Activated naive CD4-positive, alpha-beta T cell (primary cell): ENCODE results near the gene PIP4K2B.
A peak's percentile ranks its signal among the peaks of the same experiment; 100 is the strongest.
"Not testable (repeated sequence)": the region's sequence is repeated elsewhere in the genome, so short reads cannot be mapped to it uniquely, and the experiment has no call there.

Source experiments
- DNase-seq, 4 experiments: peaks; one replicate each; lab custom pipeline; 2025; lab: John Stamatoyannopoulos, UW

PIP4K2B gene

GRCh38 chr17:38730526-38731379, 68.6 kb downstream of the PIP4K2B start:
- peak in 1 of 4 experiments; percentile 15 for DNase-seq

GRCh38 chr17:38729886-38730525, 69.3 kb downstream of the PIP4K2B start, which contains the start of gene CISD3:
Gene CISD3, plus strand, starts transcription at chr17:38730341. Its CDS starts 18 bp downstream, at chr17:38730359.
- DNase-seq = peak in 3 of 4 experiments; percentile 42 to 82 (median 63)

- no peak for DNase-seq
Observed at GRCh38 chr17:38729368-38729885, 69.9 kb downstream of the PIP4K2B start.

DNA sequence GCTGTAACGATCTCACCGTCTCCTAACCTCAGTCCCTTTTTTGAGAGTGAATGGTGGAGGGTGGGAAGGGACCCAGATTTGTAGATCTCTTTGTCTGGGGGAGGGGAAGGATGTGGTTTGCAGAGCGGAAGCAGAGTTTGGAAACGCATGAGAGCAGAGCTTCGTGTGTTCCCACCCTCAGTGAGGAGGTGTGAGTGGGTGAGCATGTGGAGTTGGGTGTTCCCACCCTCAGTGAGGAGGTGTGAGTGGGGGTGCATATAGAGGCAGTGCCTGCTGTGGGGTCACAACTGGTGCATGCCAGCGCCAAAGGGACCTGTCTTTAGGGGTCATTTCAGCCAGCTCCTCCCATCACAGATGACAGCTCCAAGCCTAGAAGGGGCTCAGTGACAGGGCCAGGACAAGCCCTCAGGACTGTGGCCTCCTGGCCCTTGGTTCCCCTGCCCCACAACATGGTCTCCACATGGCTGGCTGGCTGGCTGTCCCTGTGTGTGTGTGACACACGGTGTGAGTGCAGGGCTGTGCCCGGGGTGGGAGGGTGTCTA, 71.0 kb downstream of the PIP4K2B start:
- DNase-seq = peak in 2 of 4 experiments; percentile 50 to 55

DNA sequence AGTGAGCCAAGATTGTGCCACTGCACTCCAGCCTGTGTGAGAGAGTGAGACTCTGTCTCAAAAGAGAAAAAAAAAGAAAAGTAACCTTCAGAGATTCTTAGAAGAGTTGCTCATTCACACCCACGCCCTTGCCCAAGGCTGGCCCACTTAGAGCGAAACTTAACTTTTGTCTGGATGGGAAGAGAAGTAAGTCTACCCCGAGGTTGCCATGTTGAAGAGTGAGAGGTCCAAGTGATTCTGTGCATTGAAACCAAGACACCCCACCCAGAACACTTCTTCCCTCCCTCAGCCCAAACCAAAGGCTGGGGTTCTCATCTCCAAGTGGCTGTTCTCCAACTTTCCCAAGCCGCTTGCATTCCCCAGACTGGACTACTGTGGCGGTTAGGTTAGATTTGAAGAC, 71.6 kb downstream of the PIP4K2B start:
- peak in 1 of 4 experiments; percentile 21 for DNase-seq

GRCh38 chr17:38726145-38726544, 73.2 kb downstream of the PIP4K2B start:
- not testable (repeated sequence) for DNase-seq

GRCh38 chr17:38725066-38725465, 74.3 kb downstream of the PIP4K2B start:
- DNase-seq = no peak

GRCh38 chr17:38724337-38724988, 74.9 kb downstream of the PIP4K2B start:
- DNase-seq = no peak

GRCh38 chr17:38721802-38722201, 77.6 kb downstream of the PIP4K2B start:
- no peak for DNase-seq

DNA sequence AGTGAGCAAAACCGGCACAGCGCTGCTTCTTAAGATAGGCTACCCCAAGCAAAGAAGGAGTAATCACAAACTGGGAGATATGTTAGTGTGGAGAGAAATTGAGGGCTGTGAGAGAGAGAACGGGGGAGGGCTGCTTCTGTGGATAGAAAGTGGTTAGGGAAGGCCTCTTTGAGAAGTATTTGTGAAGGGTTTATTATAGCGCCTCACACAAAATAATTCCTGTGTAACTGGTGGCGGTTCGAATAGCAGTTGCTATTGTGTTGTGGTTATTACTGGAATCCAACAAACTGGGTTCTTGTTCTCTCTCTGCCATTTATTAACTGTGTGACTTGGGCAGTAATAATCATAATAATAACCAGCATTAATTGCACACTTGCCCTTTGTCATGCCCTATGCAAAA, 78.4 kb downstream of the PIP4K2B start:
- DNase-seq = no peak

- DNase-seq = no peak
Observed at GRCh38 chr17:38719943-38720641, 79.3 kb downstream of the PIP4K2B start.

DNA sequence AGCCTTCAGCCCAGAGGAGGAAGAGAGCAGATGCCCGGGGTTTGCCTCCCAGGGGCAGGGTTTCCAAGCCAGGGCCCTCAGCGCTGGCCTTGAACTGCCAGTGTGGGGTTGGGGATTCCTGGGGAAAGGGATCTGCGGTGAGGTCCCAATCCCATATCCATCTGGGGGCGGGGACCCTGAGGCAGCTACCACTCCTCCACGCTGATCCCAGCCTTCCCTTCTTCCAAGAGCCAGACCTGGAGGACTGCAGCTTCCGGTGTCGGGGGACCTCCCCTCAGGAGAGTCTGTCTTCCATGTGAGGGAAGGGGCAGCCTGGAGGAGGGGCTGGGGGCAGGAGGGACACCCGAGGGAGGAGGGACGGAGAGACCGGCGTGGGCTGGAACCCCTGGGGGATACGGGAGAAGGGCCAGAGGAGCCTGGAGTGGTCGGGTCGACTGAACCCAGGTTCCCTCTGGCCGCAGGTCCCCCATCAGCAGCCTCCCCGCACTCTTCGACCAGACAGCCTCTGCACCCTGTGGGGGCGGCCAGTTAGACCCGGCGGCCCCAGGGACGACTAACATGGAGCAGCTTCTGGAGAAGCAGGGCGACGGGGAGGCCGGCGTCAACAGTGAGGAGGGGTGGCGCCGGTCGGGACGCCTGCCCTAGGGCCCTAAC, 79.9 kb downstream of the PIP4K2B start:
- no peak for DNase-seq

GRCh38 chr17:38717139-38717745, 82.1 kb downstream of the PIP4K2B start:
- no peak for DNase-seq

GRCh38 chr17:38716368-38717005, 82.9 kb downstream of the PIP4K2B start:
- DNase-seq = no peak
